Activated CD4-positive, alpha-beta T cell treated with anti-CD3 and anti-CD28 coated beads, Interleukin-2, amount 50 U/mL, for 16 hours (primary cell): Measurements from ENCODE around the gene MACIR.

Experiments
- DNase-seq: peaks from one replicate; pipeline ENCODE4 v3.0.0-alpha.2; 2020

The MACIR gene

DNA sequence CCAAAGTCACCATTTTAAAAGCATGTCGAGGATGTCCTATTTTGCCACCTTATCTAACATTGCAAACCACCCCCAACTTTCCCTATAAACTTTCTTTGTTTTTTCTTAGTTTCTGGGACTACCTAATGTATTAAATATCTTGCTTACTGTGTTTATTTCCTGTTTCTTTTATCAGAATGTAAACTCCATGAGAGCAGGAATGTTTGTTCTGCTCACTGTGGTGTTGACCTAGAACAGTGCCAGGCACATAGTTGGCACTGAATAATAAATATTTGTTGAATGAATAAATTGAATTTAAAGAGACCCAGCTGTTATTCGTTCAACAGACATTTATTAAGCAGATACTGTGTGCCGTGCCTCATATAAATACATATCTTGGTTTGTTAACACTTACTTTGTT is 35.2 kb downstream of the MACIR start:
- no peak for DNase-seq

GRCh38 chr5:103294906-103295305 is 36.3 kb downstream of the MACIR start:
- no peak for DNase-seq

GRCh38 chr5:103295424-103295823 is 36.9 kb downstream of the MACIR start:
- no peak for DNase-seq

GRCh38 chr5:103295871-103296270 is 37.3 kb downstream of the MACIR start:
- DNase-seq = no peak

- DNase-seq = no peak
These were observed 39.6 kb downstream of the MACIR start for GRCh38 chr5:103298117-103298516.

GRCh38 chr5:103298607-103299188 is 40.1 kb downstream of the MACIR start:
- DNase-seq = no peak

GRCh38 chr5:103305809-103306208 is 47.2 kb downstream of the MACIR start:
- no peak for DNase-seq

- no peak for DNase-seq
These were observed 48.9 kb downstream of the MACIR start for GRCh38 chr5:103307470-103307869.

DNA sequence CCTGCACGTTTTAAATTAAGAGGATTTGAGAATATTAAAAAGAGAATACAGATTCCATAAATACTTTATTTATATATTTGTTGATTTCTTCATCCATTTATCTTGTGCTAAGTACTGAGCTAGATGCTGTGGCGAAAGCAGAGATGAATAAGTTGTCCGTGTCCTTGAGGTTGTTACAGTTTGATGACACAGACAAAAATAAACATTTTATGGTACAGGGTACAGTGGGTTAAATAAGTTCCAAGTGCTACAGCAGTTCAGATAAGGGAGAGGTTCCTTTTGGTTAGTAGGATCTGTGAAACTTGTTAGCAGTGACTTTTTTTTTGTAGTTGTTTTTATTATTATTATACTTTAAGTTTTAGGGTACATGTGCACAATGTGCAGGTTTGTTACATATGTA is 50.2 kb downstream of the MACIR start:
- no peak for DNase-seq

GRCh38 chr5:103313056-103313455 is 54.5 kb downstream of the MACIR start:
- no peak for DNase-seq

DNA sequence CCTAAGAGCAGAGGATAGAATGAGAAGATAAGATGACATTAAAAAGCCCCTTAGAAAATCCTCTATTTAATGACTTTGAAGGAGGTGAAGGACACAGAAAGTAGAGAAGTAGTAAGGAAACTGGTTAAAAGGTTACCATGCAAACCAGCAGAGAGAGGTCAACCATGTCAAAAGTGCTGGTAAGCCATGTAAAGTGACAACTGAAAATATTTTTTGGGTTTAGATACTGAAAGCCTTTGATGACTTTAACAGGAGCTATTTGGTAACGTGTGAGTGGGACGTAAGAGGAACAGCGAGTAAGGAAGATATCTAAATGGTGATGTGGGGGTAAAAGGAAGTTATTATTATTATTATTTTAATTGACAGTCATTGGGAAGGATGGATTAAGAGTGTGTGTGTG is 56.9 kb downstream of the MACIR start:
- DNase-seq = no peak

DNA sequence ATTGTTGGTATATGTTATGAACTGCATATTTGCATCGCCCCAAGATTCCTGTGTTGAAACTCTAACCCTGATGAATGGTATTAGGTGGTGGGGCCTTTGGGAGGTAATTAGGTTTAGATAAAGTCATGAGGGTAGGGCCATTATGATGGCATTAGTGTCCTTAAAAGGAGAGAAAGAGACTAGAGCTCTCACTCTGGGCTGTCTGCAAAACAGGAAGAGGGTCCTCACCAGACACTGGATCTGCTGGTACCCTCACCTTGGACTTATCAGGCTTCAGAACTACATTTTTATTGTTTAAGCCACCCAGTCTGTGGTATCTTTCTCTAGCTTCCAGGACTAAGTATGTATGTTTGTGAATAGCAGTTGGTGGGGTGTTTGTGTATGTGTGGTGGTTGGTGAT is 68.9 kb downstream of the MACIR start:
- DNase-seq = no peak

GRCh38 chr5:103327893-103328292 is 69.3 kb downstream of the MACIR start:
- DNase-seq = no peak
